ENCODE measurements around the gene SNX20. TPM values are rescaled to one million over a fixed set of nuclear protein-coding genes. Genes with fewer than 3 reads are reported as not detected.

The SNX20 gene
- total and polyA plus RNA-seq, 2 of the 13 experiments (the other 11 are each of a cell fraction or from before 2014, with no cell fraction given): not detected

DNA sequence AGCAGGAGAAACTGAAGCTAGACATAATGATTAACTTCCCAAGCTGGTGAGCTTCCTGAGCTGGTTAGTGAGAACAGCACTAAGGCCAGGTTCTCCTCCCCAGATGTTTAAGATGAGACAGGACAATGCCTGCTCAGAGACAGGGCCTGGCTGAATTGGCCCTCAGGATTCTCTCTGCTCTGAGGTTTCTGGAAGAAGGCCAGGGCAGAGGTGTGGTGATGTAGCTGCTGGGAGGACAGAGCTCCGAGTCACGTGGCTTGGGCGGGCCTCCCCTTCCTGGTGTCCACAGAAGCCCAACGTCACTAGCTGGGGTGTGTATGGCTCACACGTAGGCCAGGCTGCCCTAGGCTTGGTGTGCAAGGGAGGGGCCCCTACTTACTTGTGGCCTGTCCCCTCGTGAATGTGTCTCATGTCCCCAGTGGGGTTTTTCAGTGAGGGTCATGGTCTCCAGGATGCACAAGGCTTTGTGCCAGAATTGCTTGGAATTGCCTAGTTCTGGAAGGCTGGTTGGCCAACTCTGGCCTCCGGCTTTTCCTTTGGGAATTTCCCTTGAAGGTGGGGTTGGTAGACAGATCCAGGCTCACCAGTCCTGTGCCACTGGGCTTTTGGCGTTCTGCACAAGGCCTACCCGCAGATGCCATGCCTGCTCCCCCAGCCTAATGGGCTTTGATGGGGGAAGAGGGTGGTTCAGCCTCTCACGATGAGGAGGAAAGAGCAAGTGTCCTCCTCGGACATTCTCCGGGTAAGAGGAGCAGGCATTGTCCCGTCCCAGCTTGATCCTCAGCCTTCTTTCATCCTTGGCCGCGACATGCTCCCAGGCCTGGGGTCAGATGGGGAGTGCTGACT lies 15.7 kb upstream of the SNX20 start (continued):
- TF ChIP-seq ZNF513 (CRISPR knock-in tag; conservative IDR thresholded peaks at IDR 0.05) (no peak), ZKSCAN5 (CRISPR knock-in tag; IDR thresholded peaks at IDR 0.05) (no peak), ZNF788 (CRISPR knock-in tag; IDR thresholded peaks at IDR 0.05; ENCODE audit: borderline replicate concordance) (no peak), KLF16 (CRISPR knock-in tag; IDR thresholded peaks at IDR 0.05) (no peak), ZSCAN12 (CRISPR knock-in tag; IDR thresholded peaks at IDR 0.05) (no peak), ASH2L (IDR thresholded peaks at IDR 0.05; ENCODE audit: insufficient read length, low read depth, low read length) (no peak), SP140L (CRISPR knock-in tag; IDR thresholded peaks at IDR 0.05; ENCODE audit: borderline replicate concordance) (no peak), ZNF556 (CRISPR knock-in tag; IDR thresholded peaks at IDR 0.05; ENCODE audit: borderline replicate concordance) (0 out of 2 replicates have a peak, but pooled peaks have one; percentile 33), ZNF253 (CRISPR knock-in tag; IDR thresholded peaks at IDR 0.05; ENCODE audit: borderline replicate concordance) (no peak), SALL1 (CRISPR knock-in tag; IDR thresholded peaks at IDR 0.05) (peak; percentile 30; the same call in 1 of the 2 replicates), CCAR2 (optimal IDR thresholded peaks at IDR 0.05; ENCODE audit: low read depth, low read length) (no peak), ZNF18 (CRISPR knock-in tag; IDR thresholded peaks at IDR 0.05; ENCODE audit: insufficient replicate concordance) (no peak), MBD4 (IDR thresholded peaks at IDR 0.05; ENCODE audit: borderline replicate concordance, low read length) (no peak), POLR2G (IDR thresholded peaks at IDR 0.05; ENCODE audit: low read depth, low read length) (no peak; the same call in 1 of the 2 replicates), GFI1 (CRISPR knock-in tag; IDR thresholded peaks at IDR 0.05; ENCODE audit: borderline replicate concordance) (no peak)
- TF ChIP-seq, protein P1, sequence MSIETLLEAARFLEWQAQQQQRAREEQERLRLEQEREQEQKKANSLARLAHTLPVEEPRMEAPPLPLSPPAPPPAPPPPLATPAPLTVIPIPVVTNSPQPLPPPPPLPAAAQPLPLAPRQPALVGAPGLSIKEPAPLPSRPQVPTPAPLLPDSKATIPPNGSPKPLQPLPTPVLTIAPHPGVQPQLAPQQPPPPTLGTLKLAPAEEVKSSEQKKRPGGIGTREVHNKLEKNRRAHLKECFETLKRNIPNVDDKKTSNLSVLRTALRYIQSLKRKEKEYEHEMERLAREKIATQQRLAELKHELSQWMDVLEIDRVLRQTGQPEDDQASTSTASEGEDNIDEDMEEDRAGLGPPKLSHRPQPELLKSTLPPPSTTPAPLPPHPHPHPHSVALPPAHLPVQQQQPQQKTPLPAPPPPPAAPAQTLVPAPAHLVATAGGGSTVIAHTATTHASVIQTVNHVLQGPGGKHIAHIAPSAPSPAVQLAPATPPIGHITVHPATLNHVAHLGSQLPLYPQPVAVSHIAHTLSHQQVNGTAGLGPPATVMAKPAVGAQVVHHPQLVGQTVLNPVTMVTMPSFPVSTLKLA (IDR thresholded peaks at IDR 0.05): no peak
- TF ChIP-seq, protein P2, sequence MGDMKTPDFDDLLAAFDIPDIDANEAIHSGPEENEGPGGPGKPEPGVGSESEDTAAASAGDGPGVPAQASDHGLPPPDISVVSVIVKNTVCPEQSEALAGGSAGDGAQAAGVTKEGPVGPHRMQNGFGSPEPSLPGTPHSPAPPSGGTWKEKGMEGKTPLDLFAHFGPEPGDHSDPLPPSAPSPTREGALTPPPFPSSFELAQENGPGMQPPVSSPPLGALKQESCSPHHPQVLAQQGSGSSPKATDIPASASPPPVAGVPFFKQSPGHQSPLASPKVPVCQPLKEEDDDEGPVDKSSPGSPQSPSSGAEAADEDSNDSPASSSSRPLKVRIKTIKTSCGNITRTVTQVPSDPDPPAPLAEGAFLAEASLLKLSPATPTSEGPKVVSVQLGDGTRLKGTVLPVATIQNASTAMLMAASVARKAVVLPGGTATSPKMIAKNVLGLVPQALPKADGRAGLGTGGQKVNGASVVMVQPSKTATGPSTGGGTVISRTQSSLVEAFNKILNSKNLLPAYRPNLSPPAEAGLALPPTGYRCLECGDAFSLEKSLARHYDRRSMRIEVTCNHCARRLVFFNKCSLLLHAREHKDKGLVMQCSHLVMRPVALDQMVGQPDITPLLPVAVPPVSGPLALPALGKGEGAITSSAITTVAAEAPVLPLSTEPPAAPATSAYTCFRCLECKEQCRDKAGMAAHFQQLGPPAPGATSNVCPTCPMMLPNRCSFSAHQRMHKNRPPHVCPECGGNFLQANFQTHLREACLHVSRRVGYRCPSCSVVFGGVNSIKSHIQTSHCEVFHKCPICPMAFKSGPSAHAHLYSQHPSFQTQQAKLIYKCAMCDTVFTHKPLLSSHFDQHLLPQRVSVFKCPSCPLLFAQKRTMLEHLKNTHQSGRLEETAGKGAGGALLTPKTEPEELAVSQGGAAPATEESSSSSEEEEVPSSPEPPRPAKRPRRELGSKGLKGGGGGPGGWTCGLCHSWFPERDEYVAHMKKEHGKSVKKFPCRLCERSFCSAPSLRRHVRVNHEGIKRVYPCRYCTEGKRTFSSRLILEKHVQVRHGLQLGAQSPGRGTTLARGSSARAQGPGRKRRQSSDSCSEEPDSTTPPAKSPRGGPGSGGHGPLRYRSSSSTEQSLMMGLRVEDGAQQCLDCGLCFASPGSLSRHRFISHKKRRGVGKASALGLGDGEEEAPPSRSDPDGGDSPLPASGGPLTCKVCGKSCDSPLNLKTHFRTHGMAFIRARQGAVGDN (CRISPR knock-in tag; IDR thresholded peaks at IDR 0.05): peak; percentile 85
- TF ChIP-seq, protein P3, sequence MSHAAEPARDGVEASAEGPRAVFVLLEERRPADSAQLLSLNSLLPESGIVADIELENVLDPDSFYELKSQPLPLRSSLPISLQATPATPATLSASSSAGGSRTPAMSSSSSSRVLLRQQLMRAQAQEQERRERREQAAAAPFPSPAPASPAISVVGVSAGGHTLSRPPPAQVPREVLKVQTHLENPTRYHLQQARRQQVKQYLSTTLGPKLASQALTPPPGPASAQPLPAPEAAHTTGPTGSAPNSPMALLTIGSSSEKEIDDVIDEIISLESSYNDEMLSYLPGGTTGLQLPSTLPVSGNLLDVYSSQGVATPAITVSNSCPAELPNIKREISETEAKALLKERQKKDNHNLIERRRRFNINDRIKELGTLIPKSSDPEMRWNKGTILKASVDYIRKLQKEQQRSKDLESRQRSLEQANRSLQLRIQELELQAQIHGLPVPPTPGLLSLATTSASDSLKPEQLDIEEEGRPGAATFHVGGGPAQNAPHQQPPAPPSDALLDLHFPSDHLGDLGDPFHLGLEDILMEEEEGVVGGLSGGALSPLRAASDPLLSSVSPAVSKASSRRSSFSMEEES (CRISPR knock-in tag; IDR thresholded peaks at IDR 0.05): peak; percentile 67

All from HepG2 (cell line).